ENCODE results near the gene ENPP7.
A peak's percentile ranks its signal among the peaks of the same experiment; 100 is the strongest.

The ENPP7 gene

GRCh38 chr17:79705674-79706073, 25.1 kb upstream of the ENPP7 start:
- DNase-seq: no peak

- peak; percentile 66 for DNase-seq
These were observed 23.6 kb upstream of the ENPP7 start for GRCh38 chr17:79706931-79707850.

GRCh38 chr17:79707931-79708891, 22.5 kb upstream of the ENPP7 start:
- DNase-seq: peak; percentile 45

GRCh38 chr17:79711715-79712305, 18.9 kb upstream of the ENPP7 start:
- DNase-seq: no peak

GRCh38 chr17:79713391-79713790, 17.4 kb upstream of the ENPP7 start:
- no peak for DNase-seq

- DNase-seq: no peak
These were observed 16.3 kb upstream of the ENPP7 start for GRCh38 chr17:79714176-79715097.

GRCh38 chr17:79715098-79715942, 15.4 kb upstream of the ENPP7 start:
- DNase-seq: no peak

- no peak for DNase-seq
These were observed 14.6 kb upstream of the ENPP7 start for GRCh38 chr17:79715943-79716797.

- DNase-seq: no peak
These were observed 9.9 kb upstream of the ENPP7 start for GRCh38 chr17:79720705-79721292.

- DNase-seq: peak; percentile 15
These were observed 8.6 kb upstream of the ENPP7 start for GRCh38 chr17:79721993-79722671.

- no peak for DNase-seq
These were observed 8.0 kb upstream of the ENPP7 start for GRCh38 chr17:79722787-79723186.

- DNase-seq: peak; percentile 93
These were observed 2.4 kb upstream of the ENPP7 start for GRCh38 chr17:79728169-79728907.

GRCh38 chr17:79728908-79729471, 1.8 kb upstream of the ENPP7 start:
- no peak for DNase-seq

GRCh38 chr17:79729761-79730160, 982 bp upstream of the ENPP7 start:
- no peak for DNase-seq

- no peak for DNase-seq
These were observed 340 bp upstream of the ENPP7 start for GRCh38 chr17:79730437-79730768.

- no peak for DNase-seq
These were observed 1.5 kb downstream of the ENPP7 start for GRCh38 chr17:79732254-79732653.

- no peak for DNase-seq
These were observed 2.3 kb downstream of the ENPP7 start for GRCh38 chr17:79732804-79733691.
